H1 (cell line): ENCODE data around the gene GRM5. TPM values are rescaled to one million over a fixed set of nuclear protein-coding genes. Genes with fewer than 3 reads are reported as not detected.

Source experiments
- ASH2L ChIP-seq: fragments of 200-600, 300-600 bp; sonication (generic); IDR thresholded peaks from one replicate; pipeline ENCODE4 v1.7.1; 2017; ENCODE audit warnings: low read length
- BCL11A ChIP-seq, 2 experiments: IDR thresholded peaks; one replicate each; pipeline ENCODE4 v1.6.1; 2011; ENCODE audit warnings: low read depth in 2 of 2, low read length in 2 of 2, mild to moderate bottlenecking in 2 of 2
- BRCA1 ChIP-seq: IDR thresholded peaks from 2 replicates; pipeline ENCODE4 v1.6.1; 2012; ENCODE audit warnings: low read depth, low read length, improper control_type of control experiment
- CBX5 ChIP-seq: fragments of 300-800, 300-1000 bp; sonication (generic); IDR thresholded peaks from 2 replicates; pipeline ENCODE4 v1.7.1; 2016; ENCODE audit warnings: antibody characterized with exemption, low read length, low read depth
- CEBPB ChIP-seq: IDR thresholded peaks from 2 replicates; pipeline ENCODE4 v1.6.1; 2012; ENCODE audit warnings: low read depth, low read length
- CREB1 ChIP-seq: IDR thresholded peaks from 2 replicates; pipeline ENCODE4 v1.6.1; 2012; ENCODE audit warnings: inconsistent platforms
- CTBP2 ChIP-seq: IDR thresholded peaks from 2 replicates; pipeline ENCODE4 v1.7.0; 2011; ENCODE audit warnings: borderline replicate concordance, mild to moderate bottlenecking, moderate library complexity, mixed read lengths, low read length; ENCODE audit not compliant: insufficient read depth, insufficient read length
- CTCF ChIP-seq, 3 experiments: IDR thresholded peaks; 1 replicate in 2 of 3; 2 replicates in 1 of 3; pipeline versions ENCODE4 v1.5.1 to v1.6.1; 2011; ENCODE audit warnings: low read length in 3 of 3, mild to moderate bottlenecking in 3 of 3, inconsistent platforms in 2 of 3, low read depth in 1 of 3, moderate library complexity in 1 of 3; ENCODE audit not compliant: insufficient read depth in 1 of 3; ENCODE audit errors: control extremely low read depth in 1 of 3
- E2F6 ChIP-seq: IDR thresholded peaks from 2 replicates; pipeline ENCODE4 v1.6.1; 2012; ENCODE audit warnings: inconsistent platforms
- EGR1 ChIP-seq: IDR thresholded peaks from 2 replicates; pipeline ENCODE4 v1.6.1; 2011; ENCODE audit warnings: low read depth, low read length, borderline replicate concordance
- EP300 ChIP-seq, 2 experiments: IDR thresholded peaks; 1 replicate in 1 of 2; 2 replicates in 1 of 2; pipeline ENCODE4 v1.6.1; 2011 to 2012; ENCODE audit warnings: low read depth in 2 of 2, low read length in 2 of 2, mild to moderate bottlenecking in 2 of 2, borderline replicate concordance in 1 of 2, inconsistent platforms in 1 of 2, moderate library complexity in 1 of 2
- GTF2F1 ChIP-seq: IDR thresholded peaks from 2 replicates; pipeline ENCODE4 v1.6.1; 2012; ENCODE audit warnings: low read depth, low read length, improper control_type of control experiment, borderline replicate concordance
- HDAC6 ChIP-seq: IDR thresholded peaks from one replicate; pipeline ENCODE4 v1.7.1; 2012; ENCODE audit warnings: low read depth, mild to moderate bottlenecking, inconsistent platforms, low read length, moderate library complexity
- JUND ChIP-seq: IDR thresholded peaks from 2 replicates; pipeline ENCODE4 v1.6.1; 2011; ENCODE audit warnings: mild to moderate bottlenecking, improper control_type of control experiment, low read length
- KDM1A ChIP-seq: fragments of 200-600, 300-600 bp; sonication (generic); IDR thresholded peaks from 2 replicates; pipeline ENCODE4 v1.7.1; 2016; ENCODE audit warnings: mild to moderate bottlenecking, low read length, borderline replicate concordance
- KDM4A ChIP-seq: IDR thresholded peaks from one replicate; pipeline ENCODE4 v1.7.1; 2012; ENCODE audit warnings: low read depth, mild to moderate bottlenecking, moderate library complexity, low read length, inconsistent platforms; ENCODE audit not compliant: severe bottlenecking
- MAFK ChIP-seq: IDR thresholded peaks from 2 replicates; pipeline ENCODE4 v1.6.1; 2012; ENCODE audit warnings: low read depth, mild to moderate bottlenecking, improper control_type of control experiment, low read length
- POU5F1 ChIP-seq: IDR thresholded peaks from 2 replicates; pipeline ENCODE4 v1.6.1; 2011; ENCODE audit warnings: low read depth, mild to moderate bottlenecking, low read length, moderate library complexity
- RFX5 ChIP-seq: IDR thresholded peaks from 2 replicates; pipeline ENCODE4 v1.6.1; 2011; ENCODE audit warnings: low read depth, low read length, improper control_type of control experiment, borderline replicate concordance
- SAP30 ChIP-seq: fragments of 300-600 bp; sonication (generic); IDR thresholded peaks from 2 replicates; pipeline ENCODE4 v1.7.1; 2012; ENCODE audit warnings: low read length, moderate library complexity, mild to moderate bottlenecking, inconsistent platforms; ENCODE audit not compliant: insufficient read depth, insufficient replicate concordance
- TEAD4 ChIP-seq: IDR thresholded peaks from 2 replicates; pipeline ENCODE4 v1.6.1; 2012; ENCODE audit warnings: low read depth, low read length, inconsistent platforms, mixed read lengths
- polyA plus RNA-seq, 7 experiments: library from polyadenylated mRNA; depleted of rRNA in 3 of 7; stranded (reverse) in 5 of 7; unstranded in 2 of 7; fragments of >200 nt in 5 of 7; fragments of 200-250 nt in 2 of 7; gene quantifications; 1 replicate in 5 of 7; 2 replicates in 1 of 7; 4 replicates in 1 of 7; pipeline versions ENCODE4 v1.2.1 to v1.2.3, GENCODE V29; 2011 to 2013; ENCODE audit warnings: missing spikeins in 2 of 7, mixed read lengths in 2 of 7
- total RNA-seq: library from RNA; stranded (reverse); fragmentation: NEBNext Ultra II Directional; extraction: Animal tissue kit (Norgen Biotek cat#: 25700); gene quantifications from 2 replicates; pipeline ENCODE4 v1.2.1, GENCODE V29; 2021

The GRM5 gene
- total and polyA plus RNA-seq, 2 of the 8 experiments (the other 6 are each of a cell fraction or from before 2014, with no cell fraction given): 0.15 to 0.43 TPM

- TF ChIP-seq CEBPB: no peak
- TF ChIP-seq E2F6: peak; percentile 98
- TF ChIP-seq EP300 (IDR thresholded peaks at IDR 0.05; ENCODE audit: borderline replicate concordance in 1 of 2, low read depth in 2 of 2, low read length in 2 of 2): no peak
- TF ChIP-seq KDM4A: peak; percentile 100
- TF ChIP-seq BRCA1: no peak
- TF ChIP-seq CTCF (IDR thresholded peaks at IDR 0.05; ENCODE audit: control extremely low read depth in 1 of 3, insufficient read depth in 1 of 3, low read depth in 1 of 3, low read length in 3 of 3): no peak
- peak; percentile 69 for TF ChIP-seq EGR1
- no peak for TF ChIP-seq POU5F1
- no peak for TF ChIP-seq CTBP2
- TF ChIP-seq TEAD4: no peak
- TF ChIP-seq RFX5: no peak
- TF ChIP-seq MAFK: no peak
- no peak for TF ChIP-seq JUND
- no peak for TF ChIP-seq HDAC6
- TF ChIP-seq SAP30: no peak
- peak; percentile 79 for TF ChIP-seq KDM1A
- no peak for TF ChIP-seq BCL11A (IDR thresholded peaks at IDR 0.05; ENCODE audit: low read depth in 2 of 2, low read length in 2 of 2)
- TF ChIP-seq CBX5: no peak
- no peak for TF ChIP-seq CREB1
- TF ChIP-seq GTF2F1: peak; percentile 45; the same call in 1 of the 2 replicates
- peak; percentile 98 for TF ChIP-seq ASH2L
These were observed 556.8 kb downstream of the GRM5 start (continued) for GRCh38 chr11:88508759-88509581.
